NOMO-1 treated with dmso at 0.1 percent for 144 hours (cell line): Measurements from ENCODE around the gene MTA3.

ENCODE experiments used
- DNase-seq: peaks from one replicate; lab custom pipeline; 2025; ENCODE audit not compliant: unreplicated experiment; lab: John Stamatoyannopoulos, UW

The MTA3 gene

GRCh38 chr2:42658306-42658705 lies 89.9 kb downstream of the MTA3 start:
- no peak for DNase-seq

DNA sequence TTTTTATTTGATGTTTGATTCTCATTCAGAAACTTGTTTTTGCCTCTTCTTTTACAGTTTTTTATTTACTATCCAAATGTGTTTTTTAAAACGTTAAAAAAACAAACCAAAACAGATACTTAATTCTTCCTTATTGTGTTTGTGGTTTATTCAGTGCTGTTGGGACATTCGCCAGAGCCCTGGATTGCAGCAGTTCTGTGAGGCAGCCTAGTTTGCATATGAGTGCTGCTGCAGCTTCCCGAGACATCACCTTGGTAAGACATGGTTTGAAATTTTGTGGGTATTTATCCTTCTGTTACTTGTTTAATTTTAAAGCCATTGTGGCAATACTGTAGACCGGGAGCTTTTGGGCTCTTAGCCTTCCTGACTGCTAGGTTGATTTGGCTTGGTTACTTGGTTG lies 91.2 kb downstream of the MTA3 start:
- DNase-seq, result no peak

DNA sequence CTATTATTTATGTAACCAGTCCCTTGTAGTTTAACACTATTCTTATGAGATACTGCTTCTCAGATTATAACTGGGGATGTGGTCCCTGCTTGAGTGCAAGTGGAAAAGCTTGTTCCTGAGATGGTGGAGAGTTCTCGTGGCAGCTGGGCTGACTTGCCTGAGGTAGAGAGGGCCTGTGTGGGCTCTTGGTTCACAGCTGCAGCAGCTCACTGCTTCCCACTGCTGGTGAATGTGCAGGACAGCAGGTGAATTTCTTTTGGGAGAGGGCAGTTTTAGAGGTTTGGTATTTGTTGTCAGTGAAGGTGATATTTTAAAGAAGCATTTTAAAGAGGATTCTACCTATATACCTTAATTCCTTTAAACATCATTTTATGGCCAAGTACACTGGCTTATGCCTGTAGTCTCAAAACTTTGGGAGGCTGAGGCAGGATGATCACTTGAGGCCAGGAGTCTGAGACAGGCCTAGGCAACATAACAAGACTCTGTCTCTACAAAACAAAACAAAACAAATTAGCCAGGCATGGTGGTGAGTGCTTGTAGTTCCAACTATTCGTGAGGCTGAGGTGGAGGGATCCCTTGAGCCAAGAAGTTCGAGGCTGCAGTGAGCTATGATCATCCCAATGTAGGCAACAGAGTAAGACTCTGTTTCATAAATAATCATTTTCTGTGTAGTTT lies 94.8 kb downstream of the MTA3 start:
- peak; percentile 51 for DNase-seq

GRCh38 chr2:42663828-42664227 lies 95.4 kb downstream of the MTA3 start:
- DNase-seq, result peak; percentile 61

GRCh38 chr2:42673989-42674579 lies 105.7 kb downstream of the MTA3 start:
- no peak for DNase-seq

GRCh38 chr2:42675815-42676214 lies 107.4 kb downstream of the MTA3 start:
- no peak for DNase-seq

- DNase-seq, result no peak
Measured at GRCh38 chr2:42685303-42685702, 116.9 kb downstream of the MTA3 start.

DNA sequence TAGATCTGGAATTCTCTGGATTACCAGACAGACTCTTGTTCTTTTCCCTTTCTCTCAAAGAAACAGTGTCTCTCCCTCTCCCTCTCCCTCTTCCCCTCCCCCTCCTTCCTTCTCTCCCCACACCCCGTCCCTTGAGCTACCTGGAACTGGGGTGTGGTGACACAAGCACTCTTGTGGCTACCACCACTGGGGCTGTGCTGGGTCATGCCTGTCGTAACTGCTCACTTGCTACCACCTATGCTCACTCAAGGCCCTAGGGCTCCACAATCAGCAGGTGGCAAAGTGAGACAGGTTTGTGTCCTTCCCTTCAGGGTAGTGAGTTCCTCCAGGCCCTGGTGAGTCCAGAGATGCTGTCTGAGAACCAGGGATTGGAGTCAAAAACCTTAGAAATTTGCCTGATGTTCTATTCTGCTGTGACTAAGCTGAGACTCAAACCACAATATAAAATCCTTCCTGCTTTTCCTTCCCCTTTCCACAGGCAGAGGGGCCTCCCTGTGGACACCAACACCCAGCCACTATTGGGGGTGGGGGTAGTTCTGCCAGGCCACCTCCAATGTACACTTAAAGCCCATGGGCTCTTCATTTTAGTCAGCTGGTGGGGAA lies 124.7 kb downstream of the MTA3 start:
- peak; percentile 68 for DNase-seq

GRCh38 chr2:42693688-42694479 lies 125.5 kb downstream of the MTA3 start:
- DNase-seq, result no peak

- DNase-seq, result no peak
Measured at GRCh38 chr2:42696987-42697386, 128.6 kb downstream of the MTA3 start.

DNA sequence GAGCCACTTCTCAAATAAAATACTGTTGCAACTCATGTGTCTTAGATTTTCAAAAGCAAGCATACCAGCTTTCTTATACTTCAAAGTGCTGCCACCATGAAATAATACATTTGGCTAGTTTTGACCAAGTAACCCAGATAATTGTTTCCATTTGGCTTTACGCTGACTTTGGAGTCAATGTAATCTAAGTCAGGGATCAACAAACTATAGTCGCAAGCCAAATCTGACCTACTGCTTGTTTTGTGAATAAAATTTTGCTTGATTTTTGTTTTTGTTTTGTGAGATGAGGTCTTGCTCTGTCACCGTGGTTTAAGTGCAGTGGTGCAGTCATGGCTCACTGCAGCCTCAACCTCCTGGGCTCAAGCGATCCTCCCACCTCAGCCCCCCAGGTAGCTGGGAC lies 130.5 kb downstream of the MTA3 start:
- no peak for DNase-seq

- no peak for DNase-seq
Measured at GRCh38 chr2:42706836-42707235, 138.4 kb downstream of the MTA3 start.

DNA sequence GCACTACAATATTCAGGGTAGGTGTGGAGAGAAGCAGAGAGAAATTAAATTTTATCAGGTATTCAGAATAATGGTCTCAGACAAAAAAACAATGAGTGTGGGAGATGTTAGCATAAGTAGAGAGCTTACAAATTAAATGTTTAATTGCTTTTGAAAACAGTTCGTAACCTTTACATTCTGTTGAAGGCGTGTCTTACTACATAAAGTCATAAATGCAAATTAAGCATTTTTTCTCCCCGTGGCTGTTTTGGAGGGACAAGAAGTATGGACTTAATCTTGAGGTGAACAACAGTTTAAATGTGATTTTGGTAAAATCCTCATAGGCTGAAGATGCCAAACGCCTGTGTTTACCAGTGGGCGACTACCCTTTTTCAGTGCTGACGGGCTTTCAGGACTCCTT lies 139.7 kb downstream of the MTA3 start:
- no peak for DNase-seq

DNA sequence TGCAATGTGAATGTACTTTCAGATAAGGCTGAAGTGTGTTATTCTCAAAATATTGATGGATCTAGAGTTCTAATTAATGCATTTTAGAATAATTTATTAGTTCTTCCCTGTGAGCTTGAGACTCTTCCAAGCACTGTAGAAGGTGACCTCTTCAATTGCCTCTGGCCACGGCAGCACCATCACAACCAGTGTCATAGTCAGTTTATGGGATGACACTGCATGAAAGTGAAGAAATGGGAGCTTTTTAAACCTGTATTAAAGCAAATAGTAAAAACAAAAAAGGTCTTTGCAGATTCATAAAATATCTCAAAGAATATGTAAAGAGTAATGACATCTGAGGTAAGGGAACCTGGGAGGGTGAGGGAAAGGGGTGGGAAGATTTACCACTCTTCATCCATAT lies 143.5 kb downstream of the MTA3 start:
- no peak for DNase-seq

GRCh38 chr2:42712934-42713333 lies 144.5 kb downstream of the MTA3 start:
- DNase-seq, result no peak

- no peak for DNase-seq
Measured at GRCh38 chr2:42713920-42714319, 145.5 kb downstream of the MTA3 start.

GRCh38 chr2:42714686-42715085 lies 146.3 kb downstream of the MTA3 start:
- DNase-seq, result no peak

- no peak for DNase-seq
Measured at GRCh38 chr2:42721898-42722297, 153.5 kb downstream of the MTA3 start.

DNA sequence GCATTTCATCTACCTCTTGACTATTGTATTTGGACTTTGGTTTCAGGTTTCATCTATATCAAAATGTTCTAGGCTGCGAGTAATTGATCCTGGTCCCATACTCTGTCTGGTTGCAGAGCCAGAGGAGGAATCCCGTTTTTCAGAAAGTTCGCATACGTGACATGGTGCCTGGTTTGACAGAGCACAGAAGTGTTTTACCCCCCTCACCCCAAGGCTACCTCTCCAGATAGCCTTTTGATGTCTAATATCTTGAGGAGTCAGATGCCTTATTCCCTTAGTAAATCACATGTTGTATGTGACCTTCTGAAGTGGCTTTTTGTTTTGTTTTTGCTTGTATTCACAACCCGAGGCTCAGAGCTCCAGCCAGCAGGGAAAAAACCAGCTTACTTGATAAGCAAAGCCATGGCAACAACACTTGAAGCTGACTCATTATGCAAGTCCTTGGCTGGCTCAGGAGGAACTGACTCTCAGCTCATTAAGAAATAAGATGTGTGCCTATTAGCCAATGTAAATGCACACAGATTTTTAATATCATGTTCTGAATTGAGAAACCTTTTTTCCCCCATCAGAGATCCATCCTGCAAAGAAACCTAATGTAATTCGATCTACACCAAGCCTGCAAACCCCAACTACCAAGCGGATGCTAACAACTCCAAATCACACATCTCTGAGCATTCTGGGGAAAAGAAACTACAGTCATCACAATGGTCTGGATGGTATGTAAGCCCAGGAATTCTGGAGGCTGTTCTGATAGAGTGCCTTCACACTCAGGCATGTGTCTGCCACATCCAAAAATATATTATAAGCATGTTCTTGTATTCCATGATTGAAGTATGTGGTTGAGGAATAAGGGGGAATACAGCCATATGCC lies 154.1 kb downstream of the MTA3 start:
- DNase-seq, result peak; percentile 61

GRCh38 chr2:42723465-42723864 lies 155.0 kb downstream of the MTA3 start:
- no peak for DNase-seq

- no peak for DNase-seq
Measured at GRCh38 chr2:42724886-42725285, 156.5 kb downstream of the MTA3 start.
